CD4-positive, CD25-positive, alpha-beta regulatory T cell (primary cell): Measurements from ENCODE around the gene TENM4. TPM values are rescaled to one million over a fixed set of nuclear protein-coding genes. Genes with fewer than 3 reads are reported as not detected.

Experiments used
- ATAC-seq, 2 donors: fragments of 150-1000 bp; cut with Tn5 transposase; one replicate each; pipeline ENCODE4 v1.10.0; 2021; ENCODE audit warnings: low read depth in 2 of 2, moderate number of reproducible peaks in 2 of 2, moderate library complexity in 1 of 2
- DNase-seq, 3 donors: peaks; one replicate each; pipeline versions ENCODE4 v3.0.0 to v3.0.0-alpha.2; 2012 to 2022; ENCODE audit warnings: mixed read lengths in 1 of 3
- H3K27ac ChIP-seq: one replicate; pipeline ENCODE4 v1.7.0; 2013; ENCODE audit warnings: mild to moderate bottlenecking, low read length; ENCODE audit not compliant: insufficient read depth, poor library complexity, severe bottlenecking
- H3K27me3 ChIP-seq: one replicate; pipeline ENCODE4 v1.7.0; 2013; ENCODE audit warnings: low read length; ENCODE audit not compliant: control insufficient read depth, insufficient read depth
- H3K36me3 ChIP-seq: one replicate; pipeline ENCODE4 v1.7.0; 2013; ENCODE audit warnings: mild to moderate bottlenecking, low read length, moderate library complexity; ENCODE audit not compliant: control insufficient read depth, insufficient read depth
- H3K4me1 ChIP-seq: 2 replicates; pipeline ENCODE4 v1.7.0; 2013; ENCODE audit warnings: mild to moderate bottlenecking, low read length; ENCODE audit not compliant: insufficient read depth, control insufficient read depth, poor library complexity, severe bottlenecking
- H3K4me3 ChIP-seq: one replicate; pipeline ENCODE4 v1.7.0; 2013; ENCODE audit warnings: low read depth, mild to moderate bottlenecking, low read length, moderate library complexity
- H3K9me3 ChIP-seq, 2 experiments: 1 replicate in 1 of 2; 2 replicates in 1 of 2; pipeline ENCODE4 v1.7.0; 2013; ENCODE audit warnings: low read length in 2 of 2, mild to moderate bottlenecking in 1 of 2, moderate library complexity in 1 of 2; ENCODE audit not compliant: control insufficient read depth in 2 of 2
- H3K27ac Mint-ChIP-seq, 3 donors: one replicate each; pipeline ENCODE4 v1.8.0; 2020 to 2022; ENCODE audit warnings: mild to moderate bottlenecking in 3 of 3, mixed read lengths in 3 of 3, moderate library complexity in 2 of 3
- H3K27me3 Mint-ChIP-seq: one replicate; pipeline ENCODE4 v1.8.0; 2022; ENCODE audit warnings: mild to moderate bottlenecking, mixed read lengths
- H3K36me3 Mint-ChIP-seq: one replicate; pipeline ENCODE4 v1.8.0; 2020; ENCODE audit warnings: mixed read lengths
- H3K4me1 Mint-ChIP-seq, 4 donors: one replicate each; pipeline ENCODE4 v1.8.0; 2020 to 2022; ENCODE audit warnings: mixed read lengths in 4 of 4, mild to moderate bottlenecking in 1 of 4
- H3K4me3 Mint-ChIP-seq, 4 donors: one replicate each; pipeline ENCODE4 v1.8.0; 2020 to 2022; ENCODE audit warnings: mild to moderate bottlenecking in 4 of 4, mixed read lengths in 4 of 4, moderate library complexity in 3 of 4
- H3K9me3 Mint-ChIP-seq, 7 donors: one replicate each; pipeline ENCODE4 v1.8.0; 2020 to 2022; ENCODE audit warnings: mixed read lengths in 7 of 7, mild to moderate bottlenecking in 3 of 7, moderate library complexity in 2 of 7
- polyA plus RNA-seq, 4 donors: library from polyadenylated mRNA; unstranded; fragments of 300-500 nt; fragmentation: Illumina TruSeq; gene quantifications; one replicate each; pipeline ENCODE4 v1.2.3, GENCODE V29; 2021
- total RNA-seq: library from RNA; stranded (reverse); gene quantifications from one replicate; pipeline ENCODE4 v1.2.3, GENCODE V29; 2022

TENM4 gene
- total and polyA plus RNA-seq, 5 donors from 2014 or later = 0.02 TPM; not detected in 4

DNA sequence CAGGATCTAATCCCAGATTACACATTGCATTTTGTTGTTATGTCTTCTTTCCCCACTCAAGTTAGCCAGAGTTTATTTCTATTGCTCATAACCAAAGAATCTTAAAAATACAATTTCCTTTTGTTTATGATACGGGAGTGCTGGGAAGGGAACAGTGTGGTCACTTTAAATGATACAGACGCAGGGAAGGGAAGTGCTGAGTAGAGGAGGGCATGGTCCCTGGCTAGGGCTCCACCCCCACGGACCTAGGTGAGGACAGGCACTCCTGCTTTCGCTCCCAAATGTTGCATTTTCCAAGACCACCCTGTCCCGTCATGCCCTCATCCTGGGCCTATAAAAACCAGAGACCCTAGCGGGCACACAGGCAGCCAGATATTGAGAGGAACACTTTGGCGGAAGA lies 835.5 kb downstream of the TENM4 start:
- Mint-ChIP-seq H3K4me3 (no peak overlapping the region), H3K9me3 (peaks cover 0 to 6% (median 0%) of the 10 kb centered on the region in 7 donors), H3K36me3 (no peaks in the 10 kb centered on the region), H3K27ac (no peak overlapping the region), H3K4me1 (peaks cover 0 to 1% (median 0%) of the 10 kb centered on the region in 4 donors), H3K27me3 (peaks cover 14% of the 10 kb centered on the region)
- H3K4me1 ChIP-seq = no peaks in the 10 kb centered on the region
- H3K36me3 ChIP-seq = no peaks in the 10 kb centered on the region
- H3K9me3 ChIP-seq = no peaks in the 10 kb centered on the region
- H3K27me3 ChIP-seq = no peaks in the 10 kb centered on the region
- no peak overlapping the region for H3K4me3 ChIP-seq
- no peak overlapping the region for H3K27ac ChIP-seq
- DNase-seq (no peak), ATAC-seq (no peak)

DNA sequence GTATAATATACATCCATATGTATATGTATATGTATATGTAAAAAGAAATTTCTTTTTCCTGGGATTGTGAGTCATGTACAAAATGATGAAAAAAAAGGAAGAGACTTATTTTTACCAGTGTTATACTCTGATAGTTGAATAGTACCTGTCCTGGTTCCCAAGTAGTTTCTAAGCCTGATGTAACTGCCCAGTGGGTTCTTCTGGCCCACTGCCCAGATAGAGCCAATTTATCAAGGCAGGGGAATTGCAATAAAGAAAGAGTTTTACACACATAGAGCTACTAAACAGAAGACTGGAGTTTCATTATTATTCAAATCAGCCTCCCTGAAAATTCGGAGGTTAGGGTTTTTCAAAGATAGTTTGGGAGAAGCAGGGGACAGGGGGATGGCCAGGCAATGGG lies 837.0 kb downstream of the TENM4 start:
- H3K36me3 ChIP-seq = no peaks in the 10 kb centered on the region
- no peaks in the 10 kb centered on the region for H3K9me3 ChIP-seq
- no peaks in the 10 kb centered on the region for H3K27me3 ChIP-seq
- Mint-ChIP-seq H3K27me3 (peaks cover 24% of the 10 kb centered on the region), H3K27ac (no peak overlapping the region), H3K9me3 (peaks cover 0 to 8% (median 0%) of the 10 kb centered on the region in 7 donors), H3K36me3 (no peaks in the 10 kb centered on the region), H3K4me3 (no peak overlapping the region), H3K4me1 (peaks cover 0 to 2% (median 0%) of the 10 kb centered on the region in 4 donors)
- ATAC-seq = no peak
- no peak overlapping the region for H3K27ac ChIP-seq
- H3K4me3 ChIP-seq = no peak overlapping the region
- DNase-seq = no peak
- no peaks in the 10 kb centered on the region for H3K4me1 ChIP-seq
